ENCODE results near the gene MDGA2.
"Not testable (repeated sequence)": the region's sequence is repeated elsewhere in the genome, so short reads cannot be mapped to it uniquely, and the experiment has no call there.

Gene MDGA2

GRCh38 chr14:47211263-47211662 lies 464.1 kb downstream of the MDGA2 start:
- no peak for DNase-seq

- DNase-seq, result no peak
These were observed 465.3 kb downstream of the MDGA2 start for GRCh38 chr14:47210099-47210498.

- DNase-seq, result no peak
These were observed 467.0 kb downstream of the MDGA2 start for GRCh38 chr14:47208434-47208833.

GRCh38 chr14:47207617-47208016 lies 467.8 kb downstream of the MDGA2 start:
- DNase-seq, result peak in 1 of 2 experiments; percentile 1

- DNase-seq, result no peak
These were observed 474.7 kb downstream of the MDGA2 start for GRCh38 chr14:47200740-47201139.

GRCh38 chr14:47195582-47195981 lies 479.8 kb downstream of the MDGA2 start:
- no peak for DNase-seq

GRCh38 chr14:47194055-47194454 lies 481.4 kb downstream of the MDGA2 start:
- DNase-seq, result no peak

GRCh38 chr14:47192203-47192602 lies 483.2 kb downstream of the MDGA2 start:
- DNase-seq, result not testable (repeated sequence)

GRCh38 chr14:47191700-47192099 lies 483.7 kb downstream of the MDGA2 start:
- no peak for DNase-seq

GRCh38 chr14:47189911-47190484 lies 485.4 kb downstream of the MDGA2 start:
- DNase-seq, result no peak

GRCh38 chr14:47186486-47186885 lies 488.9 kb downstream of the MDGA2 start:
- DNase-seq, result no peak

GRCh38 chr14:47179906-47180305 lies 495.5 kb downstream of the MDGA2 start:
- DNase-seq, result no peak

- not testable (repeated sequence) for DNase-seq
These were observed 503.5 kb downstream of the MDGA2 start for GRCh38 chr14:47171896-47172295.

GRCh38 chr14:47167402-47167801 lies 508.0 kb downstream of the MDGA2 start:
- DNase-seq, result no peak

GRCh38 chr14:47155395-47155794 lies 520.0 kb downstream of the MDGA2 start:
- DNase-seq, result no peak

GRCh38 chr14:47154276-47154797 lies 521.1 kb downstream of the MDGA2 start:
- DNase-seq, result no peak

- DNase-seq, result no peak
These were observed 521.7 kb downstream of the MDGA2 start for GRCh38 chr14:47153746-47154145.

- DNase-seq, result no peak
These were observed 525.1 kb downstream of the MDGA2 start for GRCh38 chr14:47150267-47150666.

- no peak for DNase-seq
These were observed 526.1 kb downstream of the MDGA2 start for GRCh38 chr14:47149326-47149725.

GRCh38 chr14:47148686-47149085 lies 526.7 kb downstream of the MDGA2 start:
- DNase-seq, result no peak

GRCh38 chr14:47120645-47121044 lies 554.8 kb downstream of the MDGA2 start:
- DNase-seq, result no peak

- DNase-seq, result no peak
These were observed 571.6 kb downstream of the MDGA2 start for GRCh38 chr14:47103771-47104170.

GRCh38 chr14:47102472-47102871 lies 572.9 kb downstream of the MDGA2 start:
- DNase-seq, result no peak

GRCh38 chr14:47085678-47086077 lies 589.7 kb downstream of the MDGA2 start:
- no peak for DNase-seq

- DNase-seq, result no peak
These were observed 610.1 kb downstream of the MDGA2 start for GRCh38 chr14:47065326-47065725.

Measured in AML-193 (cell line).